KBM-7 (cell line): ENCODE data around the gene SLC17A7.
"Not testable (repeated sequence)": the region's sequence is repeated elsewhere in the genome, so short reads cannot be mapped to it uniquely, and the experiment has no call there.

ENCODE experiments used
- DNase-seq: peaks from one replicate; pipeline ENCODE4 v3.0.0-alpha.2; 2015
- in situ Hi-C: fragments of 300-500 bp; cut with MboI; formaldehyde crosslinking; loops from 2 replicates; pipeline ENCODE4 v1.14.3; 2020; ENCODE audit warnings: low sequenced_read_pairs, low pct_unique_long_range_greater_than_20kb, mixed read lengths

The SLC17A7 gene

GRCh38 chr19:49448432-49448786, 7.1 kb upstream of the SLC17A7 start:
- in situ Hi-C loops: no loop called here

DNA sequence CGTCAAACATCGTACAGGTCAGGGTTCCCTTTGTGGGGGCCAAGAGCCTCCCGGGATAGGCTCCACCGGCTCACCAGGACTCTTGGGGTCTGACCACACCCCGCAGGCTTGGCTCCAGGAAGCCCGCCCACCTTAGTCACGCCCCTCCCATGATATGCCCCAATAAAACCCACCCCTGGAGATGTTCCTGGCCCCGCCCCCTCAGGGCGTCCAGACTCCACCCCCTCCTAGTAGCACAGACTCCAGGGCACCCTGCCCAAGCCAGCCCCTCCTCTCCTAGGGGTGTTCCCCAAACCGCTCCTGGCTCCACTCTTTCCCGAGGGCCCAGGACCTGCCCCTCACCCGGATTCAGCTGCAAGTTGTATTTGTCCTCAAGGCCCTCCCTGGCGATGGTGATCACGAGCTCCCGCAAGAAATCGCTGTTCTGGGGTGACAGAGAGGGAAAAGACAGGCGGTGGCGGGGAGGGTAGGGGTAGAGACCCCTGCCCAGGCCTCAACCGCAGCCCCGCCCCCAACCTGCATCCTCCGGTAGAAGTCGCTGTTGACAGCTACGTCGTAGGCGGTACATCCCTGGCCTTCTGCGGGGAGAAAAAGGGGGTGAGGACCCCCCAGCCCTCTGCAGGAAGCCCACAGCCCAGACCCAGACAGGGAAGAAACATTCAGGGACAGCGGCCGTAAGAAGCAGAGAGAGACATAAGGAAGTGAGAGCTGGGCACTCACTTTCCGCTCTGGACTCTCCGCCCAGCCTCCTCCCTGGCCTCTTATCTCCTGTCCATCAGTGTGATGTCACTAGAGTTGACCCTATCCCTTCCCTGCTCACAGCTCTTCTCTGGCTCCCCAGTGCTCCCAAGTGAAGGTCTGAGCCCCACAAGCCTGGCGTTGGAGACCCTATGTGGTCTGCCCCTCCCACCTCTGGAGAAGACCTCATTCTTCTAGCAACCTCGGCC, 6.4 kb upstream of the SLC17A7 start:
- DNase-seq: no peak
- in situ Hi-C loops: no loop called here

More at GRCh38 chr19:49448432-49448786, 7.1 kb upstream of the SLC17A7 start:
- DNase-seq: no peak

GRCh38 chr19:49445997-49446396, 4.7 kb upstream of the SLC17A7 start:
- in situ Hi-C loops: no loop called here
- no peak for DNase-seq

DNA sequence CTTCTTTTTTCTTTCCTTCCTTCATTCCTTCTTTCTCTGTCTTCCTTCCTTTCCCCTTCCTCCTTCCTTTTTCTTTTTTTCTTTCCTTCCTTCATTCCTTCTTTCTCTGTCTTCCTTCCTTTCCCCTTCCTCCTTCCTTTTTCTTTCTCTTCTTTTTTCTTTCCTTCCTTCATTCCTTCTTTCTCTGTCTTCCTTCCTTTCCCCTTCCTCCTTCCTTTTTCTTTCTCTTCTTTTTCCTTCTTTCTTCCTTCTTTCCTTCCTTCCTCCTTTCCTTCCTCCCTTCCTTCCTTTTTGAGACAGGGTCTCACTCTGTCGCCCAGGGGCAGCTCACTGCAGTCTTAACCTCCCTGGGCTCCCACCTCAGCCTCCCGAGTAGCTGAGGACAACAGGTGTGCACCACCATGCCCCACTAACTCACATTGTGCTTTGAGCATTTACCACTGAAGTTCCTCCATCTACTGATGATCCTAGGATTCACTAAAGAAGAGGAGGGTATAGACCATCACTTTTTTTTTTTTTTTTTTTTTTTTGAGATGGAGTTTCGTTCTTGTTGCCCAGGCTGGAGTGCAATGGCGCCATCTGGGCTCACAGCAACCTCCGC, 2.9 kb upstream of the SLC17A7 start:
- DNase-seq, in situ Hi-C loops: not testable (repeated sequence)

- DNase-seq: peak; percentile 97
- in situ Hi-C loops: no loop called here
Measured at GRCh38 chr19:49443366-49444099, 2.2 kb upstream of the SLC17A7 start.

DNA sequence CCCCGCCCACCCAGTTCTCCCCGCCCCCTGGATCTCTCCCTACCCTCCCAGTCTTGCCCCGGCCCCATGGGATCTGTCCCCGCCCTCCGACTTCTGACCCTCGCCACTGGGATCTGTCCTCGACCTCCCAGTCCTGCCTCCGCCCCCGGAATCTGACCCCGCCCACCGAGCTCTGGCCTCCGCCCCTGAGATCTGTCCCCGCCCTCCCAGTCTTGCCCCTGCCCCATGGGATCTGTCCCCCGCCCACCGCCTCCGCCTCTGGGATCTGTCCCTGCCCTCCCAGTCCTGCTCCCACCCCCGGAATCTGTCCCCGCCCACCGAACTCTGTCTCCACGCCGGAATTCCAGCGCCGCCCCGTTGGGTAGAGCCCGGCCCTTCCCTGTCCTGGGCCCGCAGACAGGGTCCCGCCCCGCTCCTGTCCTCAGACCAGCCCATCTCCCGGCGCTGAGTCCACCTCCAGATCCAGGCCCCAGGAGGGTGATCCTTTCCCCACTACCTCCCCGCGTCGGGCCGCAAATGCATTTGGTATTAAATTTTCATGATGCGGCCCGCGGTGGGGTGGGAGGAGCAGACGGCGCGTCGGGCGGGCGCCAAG, 1.5 kb upstream of the SLC17A7 start:
- in situ Hi-C loops: no loop called here
- no peak for DNase-seq

DNA sequence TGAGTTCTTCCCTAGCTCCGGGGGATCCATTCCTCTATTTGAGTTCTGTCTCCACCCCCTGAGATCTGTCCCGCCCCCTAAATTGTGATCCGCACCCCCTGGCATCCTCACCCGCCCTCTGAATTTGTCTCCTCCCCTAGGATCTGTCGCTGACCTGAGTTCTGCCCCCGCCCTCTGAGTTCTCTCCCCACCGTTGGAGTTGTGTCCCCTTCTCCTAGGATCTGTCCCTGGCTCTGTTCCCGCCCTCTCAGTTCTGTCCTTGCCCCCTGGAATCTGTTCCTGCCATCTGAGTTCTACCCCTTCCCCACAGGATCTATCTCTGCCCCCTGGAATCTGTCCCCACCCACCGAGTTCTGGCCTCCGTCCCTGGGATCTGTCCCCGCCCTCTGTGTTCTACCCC, 1.0 kb upstream of the SLC17A7 start:
- DNase-seq: no peak
- in situ Hi-C loops: no loop called here

- DNase-seq: no peak
- in situ Hi-C loops: no loop called here
Measured at GRCh38 chr19:49441960-49442350, 628 bp upstream of the SLC17A7 start.

GRCh38 chr19:49440439-49441209, 703 bp downstream of the SLC17A7 start:
- DNase-seq: no peak
- in situ Hi-C loops: no loop called here

DNA sequence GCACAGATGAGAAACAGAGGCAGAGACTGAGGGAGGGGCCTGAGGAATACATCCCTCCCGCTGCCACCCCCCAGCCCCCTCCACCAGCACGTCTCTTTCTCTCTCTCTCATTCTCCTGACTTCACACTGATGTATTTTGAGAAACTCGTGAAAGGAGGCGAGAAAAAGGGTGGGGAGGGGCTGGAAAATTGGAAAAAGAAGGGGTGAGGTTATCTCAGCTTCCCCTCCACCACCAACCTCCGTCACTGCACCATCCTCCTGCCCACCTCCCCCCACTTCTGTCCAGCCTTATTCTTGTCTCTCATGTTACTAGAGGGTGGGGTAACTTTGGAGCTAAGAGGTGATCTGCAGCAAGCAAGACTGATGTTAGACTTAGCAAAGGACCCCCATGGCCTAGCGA, 1.5 kb downstream of the SLC17A7 start:
- in situ Hi-C loops: no loop called here

DNA sequence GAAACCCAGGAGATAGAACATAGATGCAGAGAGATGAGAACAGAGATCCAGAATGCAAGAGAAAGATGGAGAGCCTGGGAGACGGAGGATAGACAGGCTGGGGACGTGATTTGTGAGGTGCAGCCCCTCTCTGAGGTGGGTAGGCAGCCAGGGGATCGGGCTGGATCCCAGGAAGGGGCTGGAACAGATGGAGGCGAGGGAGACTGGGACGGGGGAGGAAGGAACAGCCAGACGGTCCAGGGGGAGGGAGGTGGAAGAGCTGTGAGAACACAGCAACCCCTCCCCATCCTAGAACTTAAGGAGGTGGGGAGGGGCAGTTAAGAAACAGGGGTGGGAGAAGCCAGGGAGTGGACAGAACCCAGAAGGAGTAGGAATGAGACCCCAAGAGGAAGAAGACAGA, 3.1 kb downstream of the SLC17A7 start:
- in situ Hi-C loops: no loop called here
- no peak for DNase-seq

More for the DNA sequence above, 1.5 kb downstream of the SLC17A7 start:
- DNase-seq: no peak

GRCh38 chr19:49437231-49437630, 4.1 kb downstream of the SLC17A7 start:
- no peak for DNase-seq
- in situ Hi-C loops: no loop called here

DNA sequence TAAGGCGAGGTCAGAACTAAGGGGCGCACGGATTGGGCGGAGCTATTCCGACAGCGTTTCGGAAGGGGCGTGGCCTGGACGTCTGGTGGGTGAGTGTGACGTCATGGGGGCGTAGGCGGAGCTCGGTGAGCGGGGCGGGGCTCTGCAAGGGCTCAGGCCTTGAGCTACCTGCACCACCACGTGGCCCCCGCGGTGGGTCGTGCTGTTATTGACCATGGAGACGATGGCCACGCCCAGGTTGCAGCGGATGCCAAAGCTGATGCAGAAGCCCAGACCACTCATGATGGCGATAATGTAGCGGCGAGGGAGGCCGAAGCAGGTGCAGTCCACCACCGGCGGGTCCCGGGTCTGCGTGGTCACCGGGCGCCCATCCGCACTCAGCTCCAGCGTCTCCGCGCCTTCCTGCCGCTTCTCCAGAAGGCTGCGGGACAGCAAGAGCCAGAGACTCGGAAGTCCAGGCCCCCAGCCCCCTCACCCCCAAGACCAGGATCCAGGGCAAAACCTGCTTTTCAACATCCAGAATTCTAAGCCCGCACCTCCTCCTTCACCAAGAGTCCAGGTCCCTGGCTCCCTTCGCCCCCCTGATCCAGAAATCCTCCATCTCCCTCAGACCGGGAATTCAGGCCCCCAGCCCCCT, 4.8 kb downstream of the SLC17A7 start:
- no peak for DNase-seq
- in situ Hi-C loops: no loop called here

- DNase-seq: no peak
- in situ Hi-C loops: no loop called here
Measured at GRCh38 chr19:49435670-49436069, 5.7 kb downstream of the SLC17A7 start.

GRCh38 chr19:49434907-49435583, 6.3 kb downstream of the SLC17A7 start:
- DNase-seq: no peak
- in situ Hi-C loops: no loop called here

- no peak for DNase-seq
- in situ Hi-C loops: no loop called here
Measured at GRCh38 chr19:49433240-49433901, 8.0 kb downstream of the SLC17A7 start.
